SK-N-SH (cell line): Measurements from ENCODE around the gene LRCOL1. TPM values are rescaled to one million over a fixed set of nuclear protein-coding genes. Genes with fewer than 3 reads are reported as not detected.

Experiments
- CTCF ChIA-PET: fragments of 300-600, 350-600 bp; formaldehyde crosslinking; extraction: SDS; loops from one replicate; lab custom pipeline; 2021; lab: Yijun Ruan, JAX
- POLR2A ChIA-PET: fragments of 350-600 bp; sonication (Branson Sonifier 250); formaldehyde crosslinking; extraction: SDS; loops from one replicate; lab custom pipeline; 2020; ENCODE audit warnings: antibody characterized with exemption, inconsistent platforms; lab: Yijun Ruan, JAX
- DNase-seq: peaks from one replicate; pipeline ENCODE4 v3.0.0; 2012
- H2AFZ ChIP-seq: fragments of 200-600 bp; sonication (generic); 2 replicates; pipeline ENCODE4 v1.8.1; 2016; ENCODE audit warnings: antibody characterized with exemption, mild to moderate bottlenecking, low read depth
- H3F3A ChIP-seq: fragments of 200-600 bp; sonication (generic); replicated peaks from 2 replicates; pipeline ENCODE3; 2016; ENCODE audit warnings: antibody characterized with exemption, mild to moderate bottlenecking; ENCODE audit not compliant: insufficient read depth
- H3K27ac ChIP-seq, 2 experiments: fragments of 200-500 bp in 1 of 2; fragments of 200-600 bp in 1 of 2; sonication (Bioruptor generic) in 1 of 2; sonication (generic), shearing (Covaris generic) in 1 of 2; 2 replicates each; pipeline versions ENCODE4 v1.5.1 to v1.6.1; 2014 to 2016; ENCODE audit warnings: low read depth in 2 of 2, inconsistent platforms in 1 of 2, low read length in 1 of 2, mild to moderate bottlenecking in 1 of 2, mixed read lengths in 1 of 2
- H3K27me3 ChIP-seq: fragments of 200-600 bp; sonication (generic), shearing (Covaris generic); 2 replicates; pipeline ENCODE4 v1.6.1; 2016; ENCODE audit warnings: mixed run types; ENCODE audit not compliant: insufficient read depth
- H3K36me3 ChIP-seq, 2 experiments: fragments of 200-500 bp in 1 of 2; fragments of 200-600 bp in 1 of 2; sonication (Bioruptor generic) in 1 of 2; sonication (generic) in 1 of 2; replicated peaks in 1 of 2; 2 replicates each; pipeline versions ENCODE3 to v1.5.1; 2014 to 2016; ENCODE audit warnings: low read length in 1 of 2, mild to moderate bottlenecking in 1 of 2; ENCODE audit not compliant: insufficient read depth in 2 of 2, control insufficient read depth in 1 of 2
- H3K4me1 ChIP-seq, 2 experiments: fragments of 200-500 bp in 1 of 2; fragments of 200-600 bp in 1 of 2; sonication (Bioruptor generic) in 1 of 2; sonication (generic), shearing (Covaris generic) in 1 of 2; 2 replicates each; pipeline versions ENCODE4 v1.5.1 to v1.6.1; 2014 to 2016; ENCODE audit warnings: low read depth in 1 of 2, low read length in 1 of 2, mixed run types in 1 of 2; ENCODE audit not compliant: insufficient read depth in 2 of 2, control insufficient read depth in 1 of 2
- H3K4me2 ChIP-seq: fragments of 200-600 bp; sonication (generic), shearing (Covaris generic); 2 replicates; pipeline ENCODE4 v1.6.1; 2017; ENCODE audit warnings: mixed run types
- H3K4me3 ChIP-seq, 2 experiments: fragments of 200-500 bp in 1 of 2; fragments of 200-600 bp in 1 of 2; sonication (Bioruptor generic) in 1 of 2; sonication (generic), shearing (Covaris generic) in 1 of 2; 2 replicates each; pipeline versions ENCODE4 v1.5.1 to v1.8.1; 2014 to 2016; ENCODE audit warnings: low read depth in 2 of 2, inconsistent platforms in 1 of 2, low read length in 1 of 2, mild to moderate bottlenecking in 1 of 2, mixed read lengths in 1 of 2, moderate library complexity in 1 of 2
- H3K79me2 ChIP-seq: fragments of 200-600 bp; sonication (generic); 2 replicates; pipeline ENCODE4 v1.8.1; 2017; ENCODE audit warnings: mild to moderate bottlenecking; ENCODE audit not compliant: insufficient read depth
- H3K9ac ChIP-seq: fragments of 200-600 bp; sonication (generic); 2 replicates; pipeline ENCODE4 v1.6.1; 2017; ENCODE audit warnings: mixed run types
- H3K9me2 ChIP-seq: fragments of 200-600 bp; sonication (generic); 2 replicates; pipeline ENCODE4 v1.6.1; 2017; ENCODE audit warnings: mixed run types
- H3K9me3 ChIP-seq: fragments of 200-600 bp; sonication (generic); 2 replicates; pipeline ENCODE4 v1.6.1; 2017; ENCODE audit warnings: mixed run types, mild to moderate bottlenecking, moderate library complexity
- H4K20me1 ChIP-seq: fragments of 200-600 bp; sonication (generic); 2 replicates; pipeline ENCODE4 v1.6.1; 2017; ENCODE audit warnings: mild to moderate bottlenecking, mixed run types; ENCODE audit not compliant: insufficient read depth
- CTCF ChIP-seq: fragments of 200-600 bp; sonication (generic); IDR thresholded peaks from 2 replicates; pipeline ENCODE4 v1.6.1; 2017; ENCODE audit warnings: antibody characterized with exemption, mild to moderate bottlenecking, moderate library complexity
- EP300 ChIP-seq, 2 experiments: IDR thresholded peaks; 2 replicates each; pipeline versions ENCODE4 v1.4.0 to v1.6.1; 2012; ENCODE audit warnings: borderline replicate concordance in 1 of 2, low read depth in 1 of 2, low read length in 1 of 2
- EZH2phosphoT487 ChIP-seq: fragments of 200-600 bp; sonication (generic); IDR thresholded peaks from 2 replicates; pipeline ENCODE4 v1.6.1; 2017; ENCODE audit warnings: low read depth, mixed run types, mild to moderate bottlenecking, antibody characterized with exemption, moderate library complexity, borderline replicate concordance
- FOXJ3 ChIP-seq: sonication (generic); formaldehyde crosslinking; IDR thresholded peaks from 2 replicates; pipeline ENCODE4 v1.5.1; 2020; ENCODE audit warnings: mild to moderate bottlenecking, missing genetic modification reagents
- FOXM1 ChIP-seq: IDR thresholded peaks from 2 replicates; pipeline ENCODE4 v1.4.0; 2012; ENCODE audit warnings: low read depth, mild to moderate bottlenecking
- IRF3 ChIP-seq: fragments of 150-350 bp; IDR thresholded peaks from 2 replicates; pipeline ENCODE4 v1.6.1; 2016; ENCODE audit warnings: mild to moderate bottlenecking, low read depth, low read length
- JUND ChIP-seq: IDR thresholded peaks from 2 replicates; pipeline ENCODE4 v1.4.0; 2012
- MXI1 ChIP-seq: IDR thresholded peaks from 2 replicates; pipeline ENCODE4 v1.6.1; 2012; ENCODE audit warnings: mild to moderate bottlenecking, low read depth, low read length, improper control_type of control experiment
- NFIC ChIP-seq: IDR thresholded peaks from 2 replicates; pipeline ENCODE4 v1.4.0; 2012; ENCODE audit warnings: borderline replicate concordance
- NRF1 ChIP-seq: IDR thresholded peaks from 2 replicates; pipeline ENCODE4 v1.6.1; 2012; ENCODE audit warnings: low read depth, mild to moderate bottlenecking, low read length
- POLR2AphosphoS5 ChIP-seq: IDR thresholded peaks from 2 replicates; pipeline ENCODE4 v1.6.1; 2012; ENCODE audit warnings: low read depth, low read length
- REST ChIP-seq: IDR thresholded peaks from 2 replicates; pipeline ENCODE4 v1.6.1; 2012; ENCODE audit warnings: mild to moderate bottlenecking, low read depth, low read length, moderate library complexity
- TAF1 ChIP-seq: IDR thresholded peaks from 2 replicates; pipeline ENCODE4 v1.6.1; 2012; ENCODE audit warnings: low read depth, mild to moderate bottlenecking, low read length, moderate library complexity, borderline replicate concordance
- TEAD4 ChIP-seq: IDR thresholded peaks from 2 replicates; pipeline ENCODE4 v1.4.0; 2012; ENCODE audit warnings: mild to moderate bottlenecking, borderline replicate concordance; ENCODE audit not compliant: insufficient read depth
- USF1 ChIP-seq: IDR thresholded peaks from 2 replicates; pipeline ENCODE4 v1.4.0; 2012; ENCODE audit warnings: low read depth, borderline replicate concordance
- WGBS: methylation state at CpG from one replicate; pipeline ENCODE4 v1.1.6; 2017; ENCODE audit warnings: low lambda C conversion rate; 5-methylcytosine and 5-hydroxymethylcytosine counted together
- polyA plus RNA-seq, 3 experiments: library from polyadenylated mRNA; depleted of rRNA; stranded (reverse); fragments of >200 nt; gene quantifications; 2 replicates each; pipeline ENCODE4 v1.2.3, GENCODE V29; 2012

Gene LRCOL1
- polyA plus RNA-seq, 1 of the 3 experiments (the other 2 are of a cell fraction): 1.1 TPM

GRCh38 chr12:132620899-132621656 lies 10.7 kb upstream of the LRCOL1 start:
- peaks cover 27% of the 10 kb centered on the region for H3K27me3 ChIP-seq
- H4K20me1 ChIP-seq: no peaks in the 10 kb centered on the region
- peaks cover 0 to 13% of the 10 kb centered on the region in 2 experiments; a peak in 2 of 4 replicates for H3K4me1 ChIP-seq
- ChIA-PET CTCF (interaction anchor here (0.7 to 2.5 kb wide), 7 partner anchors 8 to 207 kb away, joined by 3 to 10 read pairs (median 3); no protein-coding TSS in a partner anchor), POLR2A (no interaction called here)
- no peak overlapping the region for H3K9ac ChIP-seq
- WGBS: 62% methylated on average over 9 of the region's 28 CpGs
- no peak overlapping the region for H3K4me3 ChIP-seq
- no peaks in the 10 kb centered on the region for H3K9me3 ChIP-seq
- DNase-seq: no peak
- H3F3A ChIP-seq: peaks cover 4% of the 10 kb centered on the region
- H3K9me2 ChIP-seq: no peaks in the 10 kb centered on the region
- no peaks in the 10 kb centered on the region for H3K36me3 ChIP-seq
- no peak overlapping the region for H3K4me2 ChIP-seq
- no peak overlapping the region for H3K27ac ChIP-seq
- no peak overlapping the region for H2AFZ ChIP-seq
- TF ChIP-seq REST (no peak), EZH2phosphoT487 (no peak), USF1 (no peak), MXI1 (no peak), JUND (no peak), FOXM1 (no peak), EP300 (IDR thresholded peaks at IDR 0.05; ENCODE audit: borderline replicate concordance in 1 of 2, low read depth in 1 of 2, low read length in 1 of 2) (no peak), TEAD4 (no peak), NFIC (no peak), IRF3 (no peak), POLR2AphosphoS5 (no peak), NRF1 (no peak), FOXJ3 (CRISPR knock-in tag) (no peak), TAF1 (no peak), CTCF (no peak)
- TF ChIP-seq, all 33 proteins: peak for 0
- H3K79me2 ChIP-seq: no peaks in the 10 kb centered on the region
